K562 (cell line): ENCODE measurements around the gene MYCBP. TPM values are rescaled to one million over a fixed set of nuclear protein-coding genes. Genes with fewer than 3 reads are reported as not detected.

Source experiments
- BRD9 ChIP-seq: fragments of 450-650 bp; IDR thresholded peaks from 2 replicates; pipeline ENCODE4 v1.6.1; 2018; ENCODE audit warnings: low read depth; ENCODE audit not compliant: partially characterized antibody
- CC2D1A ChIP-seq: fragments of 450-650 bp; IDR thresholded peaks from 2 replicates; pipeline ENCODE4 v1.6.1; 2017; ENCODE audit warnings: mild to moderate bottlenecking
- HNRNPH1 ChIP-seq: fragments of 200-400 bp; formaldehyde crosslinking; optimal IDR thresholded peaks from 2 replicates; pipeline ENCODE3; 2017; ENCODE audit warnings: low read depth, mild to moderate bottlenecking, low read length, moderate library complexity
- PHF20 ChIP-seq: fragments of 450-650 bp; IDR thresholded peaks from 2 replicates; pipeline ENCODE4 v1.6.1; 2018; ENCODE audit not compliant: partially characterized antibody
- POLR2G ChIP-seq: fragments of 200-400 bp; formaldehyde crosslinking; IDR thresholded peaks from 2 replicates; pipeline ENCODE4 v1.6.1; 2017; ENCODE audit warnings: low read depth, mild to moderate bottlenecking, antibody characterized with exemption, low read length, moderate library complexity
- RBM14 ChIP-seq: fragments of 200-400 bp; formaldehyde crosslinking; IDR thresholded peaks from 2 replicates; pipeline ENCODE4 v1.6.1; 2018; ENCODE audit warnings: low read depth, mild to moderate bottlenecking, low read length, moderate library complexity, borderline replicate concordance; ENCODE audit not compliant: insufficient read depth
- RUNX1 ChIP-seq: sonication (generic); IDR thresholded peaks from 2 replicates; pipeline ENCODE4 v1.6.1; 2016; ENCODE audit warnings: antibody characterized with exemption, low read depth
- TCF7 ChIP-seq: sonication (generic); IDR thresholded peaks from 2 replicates; pipeline ENCODE4 v1.6.1; 2016; ENCODE audit warnings: antibody characterized with exemption, borderline replicate concordance
- ZNF23 ChIP-seq: fragments of 250-450 bp; sonication (Bioruptor Pico); IDR thresholded peaks from 2 replicates; pipeline ENCODE4 v1.4.0; 2020; ENCODE audit warnings: mild to moderate bottlenecking
- ZNF445 ChIP-seq: fragments of 250-450 bp; sonication (Bioruptor Pico); IDR thresholded peaks from 2 replicates; pipeline ENCODE4 v1.4.0; 2020; ENCODE audit warnings: low read depth, mild to moderate bottlenecking, moderate library complexity
- polyA plus RNA-seq, 8 experiments: library from polyadenylated mRNA; depleted of rRNA in 4 of 8; stranded (reverse) in 5 of 8; unstranded in 3 of 8; fragments of >200 nt; fragmentation: Nextera tagmentation in 2 of 8; fragmentation: Illumina TruSeq in 1 of 8; extraction: Ambion mirVana in 2 of 8; extraction: Trizol in 1 of 8; gene quantifications; 2 replicates each; pipeline versions ENCODE4 v1.2.1 to v1.2.3, GENCODE V29; 2011 to 2014; ENCODE audit warnings: inconsistent platforms in 1 of 8, missing spikeins in 1 of 8
- total RNA-seq, 7 experiments: library from RNA; depleted of rRNA in 6 of 7; stranded (reverse); fragments of >200 nt in 6 of 7; fragmentation: Illumina TruSeq in 2 of 7; extraction: Trizol in 2 of 7; gene quantifications; 2 replicates each; pipeline versions ENCODE4 v1.2.1 to v1.2.3, GENCODE V29; 2011 to 2021; ENCODE audit warnings: low replicate concordance in 1 of 7
- TF ChIP-seq, protein P1 (sequence below): fragments of 200-800 bp; sonication (Bioruptor generic); IDR thresholded peaks from 2 replicates; pipeline ENCODE4 v1.6.1; 2017; ENCODE audit warnings: missing genetic modification characterization, missing compliant biosample characterization
- TF ChIP-seq, protein P2 (sequence below): sonication (generic); formaldehyde crosslinking; IDR thresholded peaks from 2 replicates; pipeline ENCODE4 v1.8.1; 2023; ENCODE audit warnings: missing genetic modification reagents, mild to moderate bottlenecking, borderline replicate concordance
- TF ChIP-seq, protein P3 (sequence below): sonication (generic); formaldehyde crosslinking; IDR thresholded peaks from 2 replicates; pipeline ENCODE4 v1.8.0; 2022; ENCODE audit warnings: mild to moderate bottlenecking, low read depth, missing genetic modification reagents
- TF ChIP-seq, protein P4 (sequence below), 2 experiments: IDR thresholded peaks; 2 replicates each; pipeline ENCODE4 v1.6.1; 2012; ENCODE audit warnings: improper control_type of control experiment in 2 of 2, low read depth in 2 of 2, low read length in 2 of 2, borderline replicate concordance in 1 of 2
- TF ChIP-seq, protein P5 (sequence below): fragments of 250-450 bp; sonication (Bioruptor Pico); IDR thresholded peaks from 2 replicates; pipeline ENCODE4 v1.5.0; 2021

Gene MYCBP
- total and polyA plus RNA-seq, 9 of the 15 experiments (the other 6 are each of a cell fraction or from before 2014, with no cell fraction given), result 32.3 to 253 (median 72.9) TPM

DNA sequence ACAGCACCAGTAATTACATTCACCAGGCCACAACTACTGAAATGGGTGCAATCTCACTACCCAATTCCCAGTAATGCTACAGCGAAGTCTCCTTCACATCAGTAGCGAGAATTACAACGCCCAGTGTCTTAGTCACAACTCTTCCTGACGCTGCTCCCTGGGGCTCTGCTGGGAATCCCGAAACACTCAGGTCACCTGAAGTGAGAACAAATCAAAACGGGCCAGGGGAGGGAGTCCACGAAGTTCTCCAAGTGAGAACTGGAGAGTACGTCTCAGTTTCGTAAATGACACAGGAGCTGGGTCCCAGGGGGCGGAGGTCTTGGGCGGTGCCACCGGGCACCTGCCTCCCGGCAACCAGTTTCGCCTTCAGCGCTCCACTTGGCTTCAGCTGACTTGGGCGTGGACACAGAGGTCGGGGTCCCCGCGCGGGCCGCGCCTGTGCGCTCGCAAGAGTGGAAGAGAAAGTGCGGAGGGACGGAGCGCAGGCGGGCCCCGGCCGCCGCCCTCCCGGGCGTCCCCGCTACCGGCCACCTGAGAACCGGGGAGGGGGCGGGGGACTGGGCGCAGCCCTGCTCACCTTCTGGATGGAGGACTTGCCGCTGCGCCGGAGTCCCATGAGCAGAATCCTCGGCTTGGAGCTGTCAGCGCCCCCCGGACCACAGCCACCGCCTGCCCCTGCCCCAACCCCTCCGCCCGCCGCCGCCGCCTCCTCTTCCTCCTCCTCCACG lies 14.2 kb downstream of the MYCBP start (continued):
- TF ChIP-seq, protein P1, sequence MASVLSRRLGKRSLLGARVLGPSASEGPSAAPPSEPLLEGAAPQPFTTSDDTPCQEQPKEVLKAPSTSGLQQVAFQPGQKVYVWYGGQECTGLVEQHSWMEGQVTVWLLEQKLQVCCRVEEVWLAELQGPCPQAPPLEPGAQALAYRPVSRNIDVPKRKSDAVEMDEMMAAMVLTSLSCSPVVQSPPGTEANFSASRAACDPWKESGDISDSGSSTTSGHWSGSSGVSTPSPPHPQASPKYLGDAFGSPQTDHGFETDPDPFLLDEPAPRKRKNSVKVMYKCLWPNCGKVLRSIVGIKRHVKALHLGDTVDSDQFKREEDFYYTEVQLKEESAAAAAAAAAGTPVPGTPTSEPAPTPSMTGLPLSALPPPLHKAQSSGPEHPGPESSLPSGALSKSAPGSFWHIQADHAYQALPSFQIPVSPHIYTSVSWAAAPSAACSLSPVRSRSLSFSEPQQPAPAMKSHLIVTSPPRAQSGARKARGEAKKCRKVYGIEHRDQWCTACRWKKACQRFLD (CRISPR knock-in tag), result no peak; the same call in 1 of the 2 replicates
- TF ChIP-seq TCF7 (no peak), BRD9 (no peak), RBM14 (0 out of 2 replicates have a peak, but pooled peaks have one; percentile 49), HNRNPH1 (no peak), ZNF445 (CRISPR knock-in tag) (no peak), CC2D1A (no peak), PHF20 (no peak), ZNF23 (CRISPR knock-in tag) (no peak), POLR2G (no peak), RUNX1 (0 out of 2 replicates have a peak, but pooled peaks have one; percentile 55)
- TF ChIP-seq, protein P2, sequence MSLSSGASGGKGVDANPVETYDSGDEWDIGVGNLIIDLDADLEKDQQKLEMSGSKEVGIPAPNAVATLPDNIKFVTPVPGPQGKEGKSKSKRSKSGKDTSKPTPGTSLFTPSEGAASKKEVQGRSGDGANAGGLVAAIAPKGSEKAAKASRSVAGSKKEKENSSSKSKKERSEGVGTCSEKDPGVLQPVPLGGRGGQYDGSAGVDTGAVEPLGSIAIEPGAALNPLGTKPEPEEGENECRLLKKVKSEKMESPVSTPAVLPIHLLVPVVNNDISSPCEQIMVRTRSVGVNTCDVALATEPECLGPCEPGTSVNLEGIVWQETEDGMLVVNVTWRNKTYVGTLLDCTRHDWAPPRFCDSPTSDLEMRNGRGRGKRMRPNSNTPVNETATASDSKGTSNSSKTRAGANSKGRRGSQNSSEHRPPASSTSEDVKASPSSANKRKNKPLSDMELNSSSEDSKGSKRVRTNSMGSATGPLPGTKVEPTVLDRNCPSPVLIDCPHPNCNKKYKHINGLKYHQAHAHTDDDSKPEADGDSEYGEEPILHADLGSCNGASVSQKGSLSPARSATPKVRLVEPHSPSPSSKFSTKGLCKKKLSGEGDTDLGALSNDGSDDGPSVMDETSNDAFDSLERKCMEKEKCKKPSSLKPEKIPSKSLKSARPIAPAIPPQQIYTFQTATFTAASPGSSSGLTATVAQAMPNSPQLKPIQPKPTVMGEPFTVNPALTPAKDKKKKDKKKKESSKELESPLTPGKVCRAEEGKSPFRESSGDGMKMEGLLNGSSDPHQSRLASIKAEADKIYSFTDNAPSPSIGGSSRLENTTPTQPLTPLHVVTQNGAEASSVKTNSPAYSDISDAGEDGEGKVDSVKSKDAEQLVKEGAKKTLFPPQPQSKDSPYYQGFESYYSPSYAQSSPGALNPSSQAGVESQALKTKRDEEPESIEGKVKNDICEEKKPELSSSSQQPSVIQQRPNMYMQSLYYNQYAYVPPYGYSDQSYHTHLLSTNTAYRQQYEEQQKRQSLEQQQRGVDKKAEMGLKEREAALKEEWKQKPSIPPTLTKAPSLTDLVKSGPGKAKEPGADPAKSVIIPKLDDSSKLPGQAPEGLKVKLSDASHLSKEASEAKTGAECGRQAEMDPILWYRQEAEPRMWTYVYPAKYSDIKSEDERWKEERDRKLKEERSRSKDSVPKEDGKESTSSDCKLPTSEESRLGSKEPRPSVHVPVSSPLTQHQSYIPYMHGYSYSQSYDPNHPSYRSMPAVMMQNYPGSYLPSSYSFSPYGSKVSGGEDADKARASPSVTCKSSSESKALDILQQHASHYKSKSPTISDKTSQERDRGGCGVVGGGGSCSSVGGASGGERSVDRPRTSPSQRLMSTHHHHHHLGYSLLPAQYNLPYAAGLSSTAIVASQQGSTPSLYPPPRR (CRISPR knock-in tag), result no peak
- TF ChIP-seq, protein P3, sequence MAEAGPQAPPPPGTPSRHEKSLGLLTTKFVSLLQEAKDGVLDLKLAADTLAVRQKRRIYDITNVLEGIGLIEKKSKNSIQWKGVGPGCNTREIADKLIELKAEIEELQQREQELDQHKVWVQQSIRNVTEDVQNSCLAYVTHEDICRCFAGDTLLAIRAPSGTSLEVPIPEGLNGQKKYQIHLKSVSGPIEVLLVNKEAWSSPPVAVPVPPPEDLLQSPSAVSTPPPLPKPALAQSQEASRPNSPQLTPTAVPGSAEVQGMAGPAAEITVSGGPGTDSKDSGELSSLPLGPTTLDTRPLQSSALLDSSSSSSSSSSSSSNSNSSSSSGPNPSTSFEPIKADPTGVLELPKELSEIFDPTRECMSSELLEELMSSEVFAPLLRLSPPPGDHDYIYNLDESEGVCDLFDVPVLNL, result no peak
- TF ChIP-seq, protein P4, sequence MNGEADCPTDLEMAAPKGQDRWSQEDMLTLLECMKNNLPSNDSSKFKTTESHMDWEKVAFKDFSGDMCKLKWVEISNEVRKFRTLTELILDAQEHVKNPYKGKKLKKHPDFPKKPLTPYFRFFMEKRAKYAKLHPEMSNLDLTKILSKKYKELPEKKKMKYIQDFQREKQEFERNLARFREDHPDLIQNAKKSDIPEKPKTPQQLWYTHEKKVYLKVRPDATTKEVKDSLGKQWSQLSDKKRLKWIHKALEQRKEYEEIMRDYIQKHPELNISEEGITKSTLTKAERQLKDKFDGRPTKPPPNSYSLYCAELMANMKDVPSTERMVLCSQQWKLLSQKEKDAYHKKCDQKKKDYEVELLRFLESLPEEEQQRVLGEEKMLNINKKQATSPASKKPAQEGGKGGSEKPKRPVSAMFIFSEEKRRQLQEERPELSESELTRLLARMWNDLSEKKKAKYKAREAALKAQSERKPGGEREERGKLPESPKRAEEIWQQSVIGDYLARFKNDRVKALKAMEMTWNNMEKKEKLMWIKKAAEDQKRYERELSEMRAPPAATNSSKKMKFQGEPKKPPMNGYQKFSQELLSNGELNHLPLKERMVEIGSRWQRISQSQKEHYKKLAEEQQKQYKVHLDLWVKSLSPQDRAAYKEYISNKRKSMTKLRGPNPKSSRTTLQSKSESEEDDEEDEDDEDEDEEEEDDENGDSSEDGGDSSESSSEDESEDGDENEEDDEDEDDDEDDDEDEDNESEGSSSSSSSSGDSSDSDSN (IDR thresholded peaks at IDR 0.05; ENCODE audit: borderline replicate concordance in 1 of 2, low read depth in 2 of 2, low read length in 2 of 2), result peak in 1 of 2 experiments; percentile 61; a peak in 2 of 4 replicates
- TF ChIP-seq, protein P5, sequence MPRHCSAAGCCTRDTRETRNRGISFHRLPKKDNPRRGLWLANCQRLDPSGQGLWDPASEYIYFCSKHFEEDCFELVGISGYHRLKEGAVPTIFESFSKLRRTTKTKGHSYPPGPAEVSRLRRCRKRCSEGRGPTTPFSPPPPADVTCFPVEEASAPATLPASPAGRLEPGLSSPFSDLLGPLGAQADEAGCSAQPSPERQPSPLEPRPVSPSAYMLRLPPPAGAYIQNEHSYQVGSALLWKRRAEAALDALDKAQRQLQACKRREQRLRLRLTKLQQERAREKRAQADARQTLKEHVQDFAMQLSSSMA, result no peak
